Gastroesophageal sphincter (tissue), 3 donors: Measurements from ENCODE around the gene NLE1.
"Not testable (repeated sequence)": the region's sequence is repeated elsewhere in the genome, so short reads cannot be mapped to it uniquely, and the experiment has no call there.

Experiments
- EP300 ChIP-seq: sonication (generic); formaldehyde crosslinking; IDR thresholded peaks from one replicate; pipeline ENCODE4 v1.6.1; 2017; ENCODE audit warnings: antibody characterized with exemption, mild to moderate bottlenecking
- POLR2A ChIP-seq, 2 donors: fragments of 450-650 bp; IDR thresholded peaks; one replicate each; pipeline ENCODE4 v1.6.1; 2017; ENCODE audit warnings: antibody characterized with exemption in 2 of 2, mild to moderate bottlenecking in 2 of 2, moderate library complexity in 1 of 2
- POLR2AphosphoS5 ChIP-seq: sonication (generic); formaldehyde crosslinking; IDR thresholded peaks from one replicate; pipeline ENCODE4 v1.6.1; 2017; ENCODE audit warnings: antibody characterized with exemption
- TF ChIP-seq, protein P1 (sequence below), 4 experiments: fragments of 200-600 bp in 2 of 4; fragments of 450-650 bp in 2 of 4; sonication (generic) in 1 of 4; IDR thresholded peaks; one replicate each; pipeline ENCODE4 v1.5.1; 2017 to 2019; ENCODE audit warnings: antibody characterized with exemption in 4 of 4, mild to moderate bottlenecking in 2 of 4, moderate library complexity in 2 of 4

DNA sequence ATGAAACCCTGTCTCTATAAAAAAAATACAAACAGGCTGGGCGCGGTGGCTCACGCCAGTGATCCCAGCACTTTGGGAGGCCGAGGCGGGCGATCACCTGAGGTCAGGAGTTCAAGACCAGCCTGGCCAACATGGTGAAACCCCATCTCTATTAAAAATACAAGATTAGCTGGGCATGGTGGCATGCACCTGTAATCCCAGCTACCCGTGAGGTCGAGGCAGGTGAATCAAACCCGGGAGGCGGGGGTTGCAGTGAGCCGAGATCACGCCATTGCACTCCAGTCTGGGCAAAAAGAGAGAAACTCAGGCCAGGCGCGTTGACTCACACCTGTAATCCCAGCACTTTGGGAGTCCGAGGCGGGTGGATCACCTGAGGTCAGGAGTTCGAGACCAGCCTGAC is 31.3 kb downstream of the NLE1 start:
- TF ChIP-seq POLR2AphosphoS5; POLR2A (IDR thresholded peaks at IDR 0.05); EP300: not testable (repeated sequence)
- TF ChIP-seq, protein P1, sequence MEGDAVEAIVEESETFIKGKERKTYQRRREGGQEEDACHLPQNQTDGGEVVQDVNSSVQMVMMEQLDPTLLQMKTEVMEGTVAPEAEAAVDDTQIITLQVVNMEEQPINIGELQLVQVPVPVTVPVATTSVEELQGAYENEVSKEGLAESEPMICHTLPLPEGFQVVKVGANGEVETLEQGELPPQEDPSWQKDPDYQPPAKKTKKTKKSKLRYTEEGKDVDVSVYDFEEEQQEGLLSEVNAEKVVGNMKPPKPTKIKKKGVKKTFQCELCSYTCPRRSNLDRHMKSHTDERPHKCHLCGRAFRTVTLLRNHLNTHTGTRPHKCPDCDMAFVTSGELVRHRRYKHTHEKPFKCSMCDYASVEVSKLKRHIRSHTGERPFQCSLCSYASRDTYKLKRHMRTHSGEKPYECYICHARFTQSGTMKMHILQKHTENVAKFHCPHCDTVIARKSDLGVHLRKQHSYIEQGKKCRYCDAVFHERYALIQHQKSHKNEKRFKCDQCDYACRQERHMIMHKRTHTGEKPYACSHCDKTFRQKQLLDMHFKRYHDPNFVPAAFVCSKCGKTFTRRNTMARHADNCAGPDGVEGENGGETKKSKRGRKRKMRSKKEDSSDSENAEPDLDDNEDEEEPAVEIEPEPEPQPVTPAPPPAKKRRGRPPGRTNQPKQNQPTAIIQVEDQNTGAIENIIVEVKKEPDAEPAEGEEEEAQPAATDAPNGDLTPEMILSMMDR (IDR thresholded peaks at IDR 0.05), result not testable (repeated sequence)
